NCI-H1092 (cell line): ENCODE data around the gene EFR3B.

Source experiments
- DNase-seq: peaks from one replicate; lab custom pipeline; 2025; lab: John Stamatoyannopoulos, UW

The EFR3B gene

GRCh38 chr2:25034081-25034480 is 7.8 kb upstream of the EFR3B start:
- DNase-seq, result no peak

GRCh38 chr2:25035537-25036220 is 6.2 kb upstream of the EFR3B start:
- no peak for DNase-seq

- no peak for DNase-seq
Measured at GRCh38 chr2:25036221-25036559, 5.7 kb upstream of the EFR3B start.

- no peak for DNase-seq
Measured at GRCh38 chr2:25039126-25039525, 2.8 kb upstream of the EFR3B start.

DNA sequence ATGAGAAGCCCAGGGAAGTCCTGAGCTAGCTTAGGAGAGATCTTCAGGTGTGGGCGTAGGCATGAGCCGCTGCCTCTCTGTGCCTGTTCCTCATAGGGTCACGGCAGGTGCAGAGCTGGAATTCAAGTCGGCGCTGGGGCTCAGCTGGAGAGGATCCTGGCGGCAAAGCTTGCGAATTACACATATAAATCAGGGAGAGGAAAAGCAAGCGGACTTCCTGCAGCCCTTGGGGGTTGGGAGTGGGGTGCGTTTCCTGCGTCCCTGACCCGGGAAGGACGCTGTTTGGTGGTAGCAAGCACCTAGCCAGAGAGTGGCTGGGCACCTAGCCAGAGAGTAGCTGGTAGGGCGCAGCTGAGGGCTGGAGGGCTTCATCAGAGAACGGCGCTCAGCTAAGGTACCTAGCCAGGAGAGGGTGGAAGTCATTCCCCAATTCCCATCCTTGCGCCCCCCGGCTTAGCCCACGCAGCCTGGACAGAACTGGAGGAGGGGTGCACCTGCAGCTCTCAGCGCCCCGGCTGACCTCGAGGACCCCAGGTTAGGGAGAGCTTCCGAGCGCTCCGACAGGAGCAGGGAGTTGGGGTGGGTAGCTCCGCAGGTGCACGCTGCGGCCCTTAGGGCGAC is 459 bp upstream of the EFR3B start:
- peak; percentile 70 for DNase-seq

DNA sequence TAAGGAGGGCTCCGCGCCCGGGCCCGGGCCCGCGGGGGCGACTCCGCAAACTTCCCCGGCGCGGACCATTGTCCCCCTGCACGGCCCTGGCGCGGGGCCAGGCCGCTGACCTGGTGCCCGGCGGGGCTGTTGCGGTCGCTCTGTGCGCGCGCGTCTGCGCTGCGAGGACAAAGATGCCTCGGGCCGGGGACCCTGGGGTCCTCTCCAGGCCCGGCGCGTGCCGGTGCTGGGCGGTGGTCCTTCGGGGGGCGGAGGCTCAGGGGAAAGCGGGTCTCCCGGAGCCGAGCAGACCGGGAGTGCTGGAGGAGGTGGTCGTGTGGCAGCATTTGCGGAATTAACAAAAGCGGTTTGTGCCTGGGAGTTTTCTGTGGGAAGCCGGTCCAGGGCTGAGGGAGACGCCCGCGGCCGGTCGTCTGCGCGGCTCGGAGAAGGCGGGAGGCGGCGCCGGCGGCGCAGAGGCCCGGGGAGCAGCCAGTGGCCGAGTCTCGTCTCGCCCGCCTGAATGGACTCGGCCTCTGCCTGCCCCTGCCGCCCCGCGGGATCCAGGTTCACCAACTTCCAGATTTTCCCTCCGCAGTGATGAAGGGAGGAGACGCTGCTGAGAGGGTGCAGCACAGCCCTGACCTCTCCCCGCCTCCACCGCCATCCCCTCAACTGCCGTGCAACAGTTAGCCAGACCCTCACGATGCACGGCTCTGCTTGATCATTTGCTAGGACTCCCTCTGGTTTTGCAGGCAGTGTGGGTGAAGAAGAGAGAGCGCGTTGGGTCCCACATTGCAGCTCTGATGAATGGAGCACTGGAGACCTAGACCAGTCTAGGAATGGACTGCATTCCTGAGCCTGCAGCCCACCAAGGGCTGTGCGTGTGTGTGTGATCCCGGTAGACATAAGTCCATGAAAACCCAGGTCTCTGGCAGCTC is 705 bp downstream of the EFR3B start:
- DNase-seq, result no peak

DNA sequence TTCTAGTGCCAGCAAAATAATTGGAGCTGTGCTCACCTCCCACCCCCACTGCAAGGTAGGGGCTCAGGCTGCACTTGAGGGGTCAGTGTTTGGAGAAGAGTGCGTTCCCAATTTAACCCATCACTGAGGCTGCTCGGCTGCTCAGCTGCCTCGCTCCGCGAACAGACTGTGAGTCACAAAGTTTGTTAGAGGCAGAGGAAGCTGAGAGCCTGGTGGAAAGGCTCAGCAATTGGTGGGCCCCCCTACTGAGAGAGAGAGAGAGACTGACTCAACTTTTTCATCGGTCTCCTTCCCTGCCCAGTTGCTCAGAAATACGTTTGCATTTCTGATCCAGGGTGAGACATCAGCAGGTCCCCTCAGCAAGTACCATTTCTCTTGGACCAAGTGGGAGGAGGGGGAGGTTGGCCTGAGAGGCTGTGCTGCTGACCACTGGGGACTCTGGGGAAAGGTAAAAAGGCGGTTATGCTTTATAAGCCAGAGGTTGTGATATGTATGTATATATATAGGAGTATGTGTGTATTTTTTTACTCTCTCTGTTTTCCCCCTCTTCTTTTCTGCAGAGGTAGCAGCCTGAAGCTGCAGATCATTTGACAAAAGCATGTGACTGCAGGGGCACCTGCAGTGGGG is 1.5 kb downstream of the EFR3B start:
- DNase-seq, result no peak

DNA sequence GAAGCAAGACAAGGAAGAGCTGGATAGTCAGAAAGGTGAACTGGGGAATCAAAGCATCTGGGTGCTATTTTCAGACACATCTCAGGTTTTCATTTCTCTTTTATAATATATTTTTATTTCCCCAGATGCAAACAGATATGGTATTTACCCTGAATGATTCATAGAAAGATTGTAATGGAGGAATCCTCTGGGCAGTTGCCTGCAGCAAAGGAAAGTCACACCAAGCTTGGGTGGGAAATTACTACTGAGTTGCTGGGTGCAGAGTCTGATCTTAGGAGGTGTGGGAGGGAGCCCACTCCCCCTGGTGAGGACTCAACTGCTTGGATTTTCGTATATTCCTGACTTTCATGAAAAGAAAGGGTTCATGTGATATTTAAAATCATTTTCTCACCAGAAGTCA is 2.1 kb downstream of the EFR3B start:
- no peak for DNase-seq

- no peak for DNase-seq
Measured at GRCh38 chr2:25044990-25045389, 3.1 kb downstream of the EFR3B start.

DNA sequence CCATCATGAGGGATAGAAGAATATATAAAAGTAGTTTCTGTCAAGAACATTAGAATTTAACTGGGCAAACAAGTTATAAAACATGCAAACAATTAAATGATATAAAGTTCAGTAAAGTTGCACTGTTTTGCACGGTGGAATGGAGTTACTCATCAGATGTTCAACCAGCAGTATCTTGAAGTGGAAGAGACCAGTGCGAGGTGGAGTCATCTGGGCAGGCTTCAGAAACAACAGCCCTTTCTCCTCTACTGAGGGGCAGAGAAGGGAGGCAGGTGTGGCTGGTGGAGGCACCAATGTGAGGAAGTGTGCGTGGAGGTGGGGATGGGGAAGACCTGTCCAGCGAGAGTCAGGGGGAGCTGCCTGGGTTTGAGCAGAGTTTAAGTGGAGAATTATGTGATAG is 7.5 kb downstream of the EFR3B start:
- no peak for DNase-seq

- no peak for DNase-seq
Measured at GRCh38 chr2:25050128-25050527, 8.3 kb downstream of the EFR3B start.

- no peak for DNase-seq
Measured at GRCh38 chr2:25053041-25053440, 11.2 kb downstream of the EFR3B start.

DNA sequence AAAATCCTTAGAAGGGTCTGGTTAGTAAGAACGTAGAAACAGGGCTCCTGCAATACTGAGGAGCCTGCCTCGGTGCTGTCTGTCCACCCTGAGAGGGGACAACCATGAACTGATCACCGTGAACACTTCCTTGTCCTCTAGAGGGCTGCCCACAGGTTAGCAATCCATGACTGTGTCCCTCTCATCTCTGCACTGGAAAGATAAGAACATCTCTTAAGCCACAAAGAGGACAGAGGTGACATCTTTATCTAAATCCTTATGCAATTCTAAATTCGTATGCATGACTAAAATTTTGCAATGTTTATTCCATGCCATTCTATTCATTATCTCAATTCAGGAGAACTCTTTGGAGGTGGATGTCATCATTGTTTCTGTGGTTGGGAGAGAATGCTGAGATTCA is 12.8 kb downstream of the EFR3B start:
- DNase-seq, result no peak

GRCh38 chr2:25055376-25055920 is 13.6 kb downstream of the EFR3B start:
- no peak for DNase-seq

- DNase-seq, result no peak
Measured at GRCh38 chr2:25056098-25056821, 14.4 kb downstream of the EFR3B start.

DNA sequence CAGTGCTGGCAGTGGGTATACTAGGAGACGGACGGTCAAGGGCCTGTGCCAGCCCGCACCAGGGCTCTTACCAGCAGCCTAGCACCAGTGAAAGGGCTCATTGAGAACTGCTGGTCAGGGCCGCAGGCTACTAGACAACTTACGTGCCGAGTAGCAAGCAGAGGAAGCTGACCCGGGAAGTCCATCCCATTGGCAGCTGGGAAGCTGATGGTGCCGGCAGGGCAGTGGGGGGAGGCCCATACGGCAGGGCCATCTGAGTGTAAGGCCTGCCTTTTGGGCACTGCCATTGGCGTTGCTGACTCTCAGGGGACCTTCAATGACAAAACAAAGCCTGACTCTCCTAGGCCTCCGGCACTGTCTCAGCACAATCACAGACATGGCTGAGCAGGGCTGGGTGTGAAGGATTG is 20.6 kb downstream of the EFR3B start:
- DNase-seq, result no peak

DNA sequence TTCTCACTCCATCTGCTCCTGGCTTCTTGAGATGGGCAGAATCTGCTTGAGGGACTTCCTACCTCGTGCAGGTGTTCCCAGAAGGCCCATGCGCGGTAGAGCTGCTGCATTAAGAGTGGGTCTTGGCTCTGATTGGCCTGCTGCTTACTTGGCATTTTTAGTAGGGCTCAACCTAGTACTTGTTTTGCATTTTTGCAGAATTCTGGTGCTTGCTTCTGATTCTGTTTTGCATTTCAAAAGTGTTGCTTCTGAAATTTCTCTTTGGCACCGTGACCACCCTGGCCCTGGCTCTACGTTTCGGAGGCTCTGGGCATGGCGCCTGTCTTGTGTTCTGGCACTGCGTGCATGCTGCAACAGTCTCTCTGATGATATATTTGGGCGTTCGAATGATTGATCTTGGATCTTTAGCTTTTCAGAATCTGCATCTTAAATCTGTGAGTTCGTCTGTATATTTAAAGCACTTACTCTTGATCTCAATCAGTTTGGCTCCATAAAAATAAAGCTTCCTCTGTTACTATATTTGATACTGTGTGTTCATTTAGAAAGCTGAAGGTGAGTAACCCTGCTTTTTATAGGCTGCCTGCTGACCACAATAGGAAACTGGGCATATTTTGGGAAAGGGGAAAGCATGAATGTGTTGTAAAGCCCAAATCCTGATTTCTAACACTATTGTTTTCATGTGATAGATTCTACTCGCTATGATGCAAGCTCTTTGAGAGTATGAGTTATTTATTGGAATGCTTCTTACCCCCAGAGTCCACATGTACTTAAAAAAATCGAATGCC is 22.2 kb downstream of the EFR3B start:
- no peak for DNase-seq

DNA sequence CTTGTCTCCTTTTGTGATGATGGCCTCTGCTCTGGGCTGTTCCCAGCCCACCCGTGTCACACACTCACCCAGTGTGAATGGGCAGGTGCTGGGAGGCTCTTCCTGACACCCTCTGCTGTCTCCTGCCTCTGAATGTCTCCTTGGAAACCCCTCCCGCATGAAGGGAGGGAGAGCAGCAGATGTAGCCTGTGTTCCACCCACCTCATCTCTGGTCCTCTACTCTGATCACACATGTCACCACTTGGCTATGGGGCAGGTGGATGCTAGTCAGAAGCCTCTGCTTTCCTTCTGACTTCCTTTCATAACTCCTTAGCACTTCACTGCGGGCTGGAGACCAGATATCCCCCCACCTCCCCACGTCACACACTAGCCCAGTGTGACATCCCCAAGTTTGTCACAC is 23.9 kb downstream of the EFR3B start:
- DNase-seq, result no peak

- no peak for DNase-seq
Measured at GRCh38 chr2:25066455-25066854, 24.6 kb downstream of the EFR3B start.

- no peak for DNase-seq
Measured at GRCh38 chr2:25068217-25068616, 26.3 kb downstream of the EFR3B start.

DNA sequence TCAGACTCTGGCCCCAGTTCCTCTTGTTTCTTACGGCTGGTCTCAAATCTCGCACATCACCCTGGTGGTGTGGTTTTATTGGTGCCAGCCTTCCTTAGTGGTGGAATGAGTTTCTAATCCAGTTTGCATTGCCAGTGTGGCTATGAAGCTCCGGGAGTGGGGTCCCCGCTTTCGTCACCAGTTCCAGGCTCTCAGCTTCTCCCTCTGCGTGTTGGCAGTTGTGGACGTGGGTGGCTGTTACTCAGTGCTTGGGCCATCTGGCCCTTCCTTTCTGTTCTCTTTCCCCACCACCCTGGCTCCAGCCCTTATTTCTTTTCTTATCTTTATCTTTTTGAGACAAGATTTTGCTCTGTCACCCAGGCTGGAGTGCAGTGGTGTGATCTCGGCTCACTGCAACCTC is 30.1 kb downstream of the EFR3B start:
- no peak for DNase-seq
